Fibroblast of the aortic adventitia (primary cell): ENCODE measurements around the gene TLCD3A. TPM values are rescaled to one million over a fixed set of nuclear protein-coding genes. Genes with fewer than 3 reads are reported as not detected.
"Not testable (repeated sequence)": the region's sequence is repeated elsewhere in the genome, so short reads cannot be mapped to it uniquely, and the experiment has no call there.

Experiments used
- DNase-seq: peaks from one replicate; pipeline ENCODE4 v3.0.0-alpha.2; 2010; ENCODE audit warnings: low read depth
- H3K4me3 ChIP-seq: 2 replicates; pipeline ENCODE4 v1.5.1; 2011; ENCODE audit warnings: low read depth, mild to moderate bottlenecking, control low read depth, low read length, moderate library complexity
- total RNA-seq: library from RNA; depleted of rRNA; stranded (reverse); fragments of >200 nt; gene quantifications from 2 replicates; pipeline ENCODE4 v1.2.3, GENCODE V29; 2012; ENCODE audit warnings: low replicate concordance
- TF ChIP-seq, protein P1 (sequence below): IDR thresholded peaks from 2 replicates; pipeline ENCODE4 v1.5.1; 2011; ENCODE audit warnings: mild to moderate bottlenecking, low read length, control low read depth, inconsistent platforms; ENCODE audit not compliant: insufficient read depth

Gene TLCD3A
- total RNA-seq, 1 donor = 27.5 TPM

DNA sequence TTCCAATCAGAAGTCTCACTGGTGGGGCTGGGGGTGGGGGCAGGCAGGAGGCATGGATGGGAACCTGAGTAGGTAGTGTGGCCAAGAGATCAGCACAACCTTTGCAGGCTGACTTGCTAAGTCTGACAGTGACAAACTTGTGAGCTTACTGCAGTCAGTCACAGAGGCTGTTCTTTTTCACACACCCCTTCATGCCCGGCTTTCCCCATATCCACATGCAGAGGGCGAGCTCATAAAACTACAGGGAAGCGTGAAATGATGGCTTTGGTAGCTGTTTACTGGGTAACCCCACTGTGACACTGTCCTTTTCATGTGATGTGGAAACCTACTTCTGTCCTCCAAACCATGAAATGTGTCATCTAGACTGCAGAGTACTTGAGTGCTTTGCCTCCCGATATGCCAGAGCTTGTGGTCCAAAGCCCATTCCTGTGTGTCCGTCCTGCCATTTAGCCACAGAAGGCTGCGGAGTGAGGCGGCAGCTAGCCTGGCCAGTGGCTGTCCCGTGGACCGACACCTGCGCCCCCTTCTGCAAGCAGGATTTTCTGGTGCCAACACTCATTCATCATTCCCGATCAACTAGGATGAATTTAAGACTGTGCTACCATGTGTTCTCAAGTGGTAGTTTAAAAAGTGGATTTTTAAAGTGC is 9.9 kb downstream of the TLCD3A start:
- no peak overlapping the region for H3K4me3 ChIP-seq
- TF ChIP-seq, protein P1, sequence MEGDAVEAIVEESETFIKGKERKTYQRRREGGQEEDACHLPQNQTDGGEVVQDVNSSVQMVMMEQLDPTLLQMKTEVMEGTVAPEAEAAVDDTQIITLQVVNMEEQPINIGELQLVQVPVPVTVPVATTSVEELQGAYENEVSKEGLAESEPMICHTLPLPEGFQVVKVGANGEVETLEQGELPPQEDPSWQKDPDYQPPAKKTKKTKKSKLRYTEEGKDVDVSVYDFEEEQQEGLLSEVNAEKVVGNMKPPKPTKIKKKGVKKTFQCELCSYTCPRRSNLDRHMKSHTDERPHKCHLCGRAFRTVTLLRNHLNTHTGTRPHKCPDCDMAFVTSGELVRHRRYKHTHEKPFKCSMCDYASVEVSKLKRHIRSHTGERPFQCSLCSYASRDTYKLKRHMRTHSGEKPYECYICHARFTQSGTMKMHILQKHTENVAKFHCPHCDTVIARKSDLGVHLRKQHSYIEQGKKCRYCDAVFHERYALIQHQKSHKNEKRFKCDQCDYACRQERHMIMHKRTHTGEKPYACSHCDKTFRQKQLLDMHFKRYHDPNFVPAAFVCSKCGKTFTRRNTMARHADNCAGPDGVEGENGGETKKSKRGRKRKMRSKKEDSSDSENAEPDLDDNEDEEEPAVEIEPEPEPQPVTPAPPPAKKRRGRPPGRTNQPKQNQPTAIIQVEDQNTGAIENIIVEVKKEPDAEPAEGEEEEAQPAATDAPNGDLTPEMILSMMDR = no peak
- DNase-seq = no peak

DNA sequence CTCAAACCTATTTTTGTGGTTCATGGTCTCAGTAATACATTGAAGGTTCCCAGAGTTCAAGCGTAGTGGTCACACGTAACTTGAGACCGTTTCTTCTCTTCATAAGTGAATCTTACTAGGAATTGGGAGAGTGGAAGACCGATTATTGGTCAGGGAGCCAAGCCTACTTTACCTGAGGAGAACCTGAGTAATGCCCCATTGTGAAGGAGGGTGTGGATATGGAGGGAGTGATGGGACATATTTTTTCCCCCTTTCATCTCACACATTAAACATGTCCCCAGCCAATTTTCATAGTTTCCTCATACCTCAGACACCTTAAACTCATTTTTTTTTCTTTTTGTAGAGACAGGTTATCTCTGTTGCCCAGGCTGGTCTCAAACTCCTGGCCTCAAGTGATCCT is 10.7 kb downstream of the TLCD3A start:
- TF ChIP-seq, protein P1 = no peak

DNA sequence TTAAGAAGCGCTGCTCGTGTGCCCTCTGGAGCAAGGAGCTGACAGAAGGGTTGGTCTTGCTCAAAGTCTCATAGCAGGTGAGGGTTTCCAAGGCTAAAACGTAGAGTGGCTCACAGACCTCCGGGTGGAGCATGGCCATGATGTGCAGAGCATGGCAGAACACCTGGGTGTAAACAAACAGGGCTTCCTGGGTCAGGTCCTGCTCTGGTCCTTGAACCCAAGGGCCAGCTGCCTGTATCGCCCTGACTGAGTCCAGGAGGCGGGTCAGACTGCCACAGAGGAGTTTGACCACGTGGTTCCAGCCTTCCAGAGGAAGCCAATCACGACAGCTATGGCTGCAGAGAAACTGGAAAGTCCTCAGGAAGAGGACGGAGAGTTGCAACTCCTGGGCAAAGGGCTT is 12.5 kb downstream of the TLCD3A start:
- TF ChIP-seq, protein P1 = no peak
- no peak overlapping the region for H3K4me3 ChIP-seq
- DNase-seq = no peak

More for the DNA sequence above, 10.7 kb downstream of the TLCD3A start:
- no peak overlapping the region for H3K4me3 ChIP-seq
- DNase-seq = no peak

DNA sequence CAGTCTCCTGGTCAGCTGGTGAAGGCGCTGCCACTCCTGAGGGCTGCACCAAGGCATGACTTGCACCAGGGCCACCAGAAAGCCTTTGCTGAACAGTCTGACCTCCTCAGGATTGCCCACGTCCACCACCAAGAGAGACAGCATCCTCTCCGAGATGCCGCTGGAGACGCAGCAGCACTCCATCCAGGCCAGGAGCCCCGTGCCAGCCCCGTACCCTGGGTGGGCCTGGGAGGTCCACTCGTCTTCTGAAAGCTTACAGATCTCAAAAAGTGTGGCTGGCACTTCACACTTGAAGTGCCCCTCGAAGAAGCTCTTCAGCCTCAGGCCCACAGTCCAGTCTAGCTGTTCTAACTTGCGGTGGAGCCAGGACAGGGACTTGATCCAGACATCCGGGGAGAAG is 13.0 kb downstream of the TLCD3A start:
- TF ChIP-seq, protein P1 = no peak
- H3K4me3 ChIP-seq = no peak overlapping the region
- DNase-seq = no peak

DNA sequence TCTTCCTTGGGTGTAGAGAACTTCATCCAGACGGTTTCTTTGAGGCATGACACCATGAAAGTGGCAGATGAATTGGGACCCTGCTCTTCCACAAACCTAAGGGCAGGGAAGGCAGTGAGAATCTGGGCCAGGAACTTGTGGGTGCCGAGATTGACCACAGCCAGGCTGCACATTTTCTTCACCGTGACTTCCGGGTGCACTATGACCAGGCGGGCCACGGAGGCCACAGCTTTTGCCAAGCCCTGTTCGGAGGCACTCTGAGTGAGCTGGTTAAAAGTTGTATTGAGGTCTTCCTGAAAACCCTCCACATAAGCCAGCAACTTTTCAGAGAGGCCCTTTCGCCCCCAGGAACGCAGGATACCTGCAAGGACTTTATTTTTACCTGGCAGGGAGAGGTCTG is 13.8 kb downstream of the TLCD3A start:
- H3K4me3 ChIP-seq = no peak overlapping the region
- DNase-seq = no peak
- TF ChIP-seq, protein P1 = no peak

DNA sequence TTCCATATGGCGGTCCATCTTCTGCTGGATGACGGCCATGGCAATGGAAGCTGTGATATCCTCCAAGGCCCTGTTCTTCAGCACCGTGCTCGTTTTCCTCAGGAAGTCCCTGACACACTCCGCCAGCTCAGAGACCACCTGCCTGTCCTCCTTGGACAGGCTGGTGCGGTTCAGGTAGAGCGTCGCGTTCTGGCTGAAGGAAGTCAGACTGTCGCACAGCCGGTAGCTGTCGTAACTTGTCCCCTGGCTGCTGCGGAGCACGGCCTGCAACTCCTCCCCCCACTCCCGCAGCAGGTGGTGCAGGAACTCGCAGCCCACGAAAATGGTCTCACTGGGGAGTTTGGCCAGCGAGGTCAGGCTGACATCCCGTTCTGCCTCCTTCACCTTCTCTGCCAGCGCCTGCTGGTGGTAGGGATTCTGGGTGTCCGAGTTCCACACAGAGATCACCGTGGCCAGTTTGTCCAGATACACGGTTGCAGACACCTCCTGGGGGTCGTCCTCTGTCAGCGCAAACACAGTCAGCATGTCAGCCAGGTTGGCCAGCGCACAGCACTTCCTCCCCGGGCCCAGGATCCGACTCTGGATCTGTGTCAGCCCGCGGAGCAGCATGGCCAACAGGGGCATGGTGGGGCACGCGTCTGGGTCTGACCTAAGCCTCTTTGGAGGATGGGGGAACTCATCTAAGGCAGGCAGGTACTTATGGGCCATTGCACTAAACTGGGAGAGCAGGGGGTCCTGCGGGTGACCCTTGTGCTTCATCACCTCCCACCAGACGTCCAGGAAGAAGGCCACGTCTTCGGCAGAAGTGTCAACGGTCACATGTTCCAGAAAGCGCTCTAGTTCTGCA is 14.6 kb downstream of the TLCD3A start:
- no peak overlapping the region for H3K4me3 ChIP-seq
- DNase-seq = no peak
- TF ChIP-seq, protein P1 = no peak

DNA sequence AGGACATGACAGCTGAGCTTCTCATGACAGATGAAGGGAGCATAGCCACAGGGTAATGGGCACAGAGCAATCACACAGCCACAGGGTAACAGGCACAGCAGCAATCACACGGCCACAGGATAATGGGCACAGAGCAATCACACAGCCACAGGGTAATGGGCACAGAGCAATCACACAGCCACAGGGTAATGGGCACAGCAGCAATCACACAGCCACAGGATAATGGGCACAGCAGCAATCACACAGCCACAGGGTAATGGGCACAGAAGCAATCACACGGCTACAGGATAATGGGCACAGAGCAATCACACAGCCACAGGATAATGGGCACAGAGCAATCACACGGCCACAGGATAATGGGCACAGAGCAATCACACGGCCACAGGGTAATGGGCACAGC is 16.2 kb downstream of the TLCD3A start:
- not testable (repeated sequence) for DNase-seq, H3K4me3 ChIP-seq

DNA sequence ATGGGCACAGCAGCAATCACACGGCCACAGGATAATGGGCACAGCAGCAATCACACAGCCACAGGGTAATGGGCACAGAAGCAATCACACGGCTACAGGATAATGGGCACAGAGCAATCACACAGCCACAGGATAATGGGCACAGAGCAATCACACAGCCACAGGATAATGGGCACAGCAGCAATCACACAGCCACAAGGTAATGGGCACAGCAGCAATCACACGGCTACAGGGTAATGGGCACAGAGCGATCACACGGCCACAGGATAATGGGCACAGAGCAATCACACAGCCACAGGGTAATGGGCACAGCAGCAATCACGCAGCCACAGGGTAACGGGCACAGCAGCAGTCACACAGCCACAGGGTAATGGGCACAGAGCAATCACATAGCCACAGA is 17.0 kb downstream of the TLCD3A start:
- DNase-seq, H3K4me3 ChIP-seq: not testable (repeated sequence)
